CD14-positive monocyte (primary cell): ENCODE results near the gene NAA11. TPM values are rescaled to one million over a fixed set of nuclear protein-coding genes. Genes with fewer than 3 reads are reported as not detected.

Experiments used
- DNase-seq, 3 donors: peaks; one replicate each; pipeline ENCODE4 v3.0.0-alpha.2; 2011 to 2022
- H2AFZ ChIP-seq: 2 replicates; pipeline ENCODE4 v1.6.0; 2012; ENCODE audit warnings: mild to moderate bottlenecking, low read depth, low read length, inconsistent platforms; ENCODE audit not compliant: insufficient read depth, poor library complexity, severe bottlenecking
- H3K27ac ChIP-seq, 2 donors: 1 replicate in 1 of 2; 2 replicates in 1 of 2; pipeline ENCODE4 v1.5.1; 2012 to 2013; ENCODE audit warnings: low read length in 2 of 2, control low read depth in 1 of 2, inconsistent platforms in 1 of 2, low read depth in 1 of 2, mild to moderate bottlenecking in 1 of 2
- H3K27me3 ChIP-seq, 2 donors: one replicate each; pipeline versions ENCODE4 v1.6.0 to v1.6.1; 2011 to 2013; ENCODE audit warnings: low read length in 2 of 2; ENCODE audit not compliant: control insufficient read depth in 2 of 2, insufficient read depth in 2 of 2
- H3K36me3 ChIP-seq, 2 donors: replicated peaks in 1 of 2; 1 replicate in 1 of 2; 2 replicates in 1 of 2; pipeline versions ENCODE4 v1.5.1 to v1.6.1; 2012 to 2013; ENCODE audit warnings: low read length in 2 of 2, control low read depth in 1 of 2, inconsistent platforms in 1 of 2, mild to moderate bottlenecking in 1 of 2; ENCODE audit not compliant: insufficient read depth in 2 of 2, control insufficient read depth in 1 of 2
- H3K4me1 ChIP-seq, 2 donors: 1 replicate in 1 of 2; 2 replicates in 1 of 2; pipeline versions ENCODE4 v1.5.1 to v1.6.1; 2012 to 2013; ENCODE audit warnings: low read length in 2 of 2, control low read depth in 1 of 2, inconsistent platforms in 1 of 2, mild to moderate bottlenecking in 1 of 2, moderate library complexity in 1 of 2; ENCODE audit not compliant: insufficient read depth in 2 of 2, control insufficient read depth in 1 of 2
- H3K4me2 ChIP-seq: replicated peaks from 2 replicates; pipeline ENCODE3; 2012; ENCODE audit warnings: low read length, moderate library complexity, mild to moderate bottlenecking; ENCODE audit not compliant: poor library complexity, severe bottlenecking; ENCODE audit errors: extremely low read depth
- H3K4me3 ChIP-seq, 3 experiments: fragments of 200-600 bp in 1 of 3; sonication (generic) in 1 of 3; replicated peaks in 1 of 3; 1 replicate in 2 of 3; 2 replicates in 1 of 3; pipeline ENCODE4 v1.5.1; 2011 to 2013; ENCODE audit warnings: low read length in 3 of 3, mild to moderate bottlenecking in 3 of 3, control low read depth in 2 of 3, low read depth in 2 of 3, inconsistent platforms in 1 of 3, moderate library complexity in 1 of 3
- H3K79me2 ChIP-seq: 2 replicates; pipeline ENCODE4 v1.6.0; 2012; ENCODE audit warnings: mild to moderate bottlenecking, control low read depth, inconsistent platforms, low read length, moderate library complexity; ENCODE audit not compliant: insufficient read depth
- H3K9ac ChIP-seq: 2 replicates; pipeline ENCODE4 v1.6.0; 2017; ENCODE audit warnings: low read length, mild to moderate bottlenecking; ENCODE audit not compliant: insufficient read depth, poor library complexity, severe bottlenecking
- H3K9me3 ChIP-seq, 2 donors: replicated peaks in 1 of 2; 1 replicate in 1 of 2; 2 replicates in 1 of 2; pipeline versions ENCODE4 v1.5.1 to v1.6.1; 2012 to 2013; ENCODE audit warnings: low read length in 2 of 2, control low read depth in 1 of 2; ENCODE audit not compliant: control insufficient read depth in 1 of 2, insufficient read depth in 1 of 2
- H4K20me1 ChIP-seq: 2 replicates; pipeline ENCODE4 v1.6.0; 2012; ENCODE audit warnings: mild to moderate bottlenecking, low read length, control low read depth, moderate library complexity; ENCODE audit not compliant: insufficient read depth
- H3K27ac Mint-ChIP-seq, 7 donors: one replicate each; pipeline ENCODE4 v1.8.0; 2020; ENCODE audit warnings: mild to moderate bottlenecking in 7 of 7, mixed read lengths in 7 of 7, moderate library complexity in 6 of 7, inconsistent platforms in 2 of 7
- H3K27me3 Mint-ChIP-seq, 3 donors: one replicate each; pipeline ENCODE4 v1.8.0; 2021 to 2022; ENCODE audit warnings: low read depth in 3 of 3, mild to moderate bottlenecking in 3 of 3, mixed read lengths in 3 of 3, moderate library complexity in 3 of 3, inconsistent platforms in 1 of 3
- H3K36me3 Mint-ChIP-seq, 2 donors: one replicate each; pipeline ENCODE4 v1.8.0; 2020; ENCODE audit warnings: mixed read lengths in 2 of 2, inconsistent platforms in 1 of 2, mild to moderate bottlenecking in 1 of 2
- H3K4me1 Mint-ChIP-seq: one replicate; pipeline ENCODE4 v1.8.0; 2020; ENCODE audit warnings: mild to moderate bottlenecking, mixed read lengths
- H3K4me3 Mint-ChIP-seq, 2 donors: one replicate each; pipeline ENCODE4 v1.8.0; 2020; ENCODE audit warnings: mild to moderate bottlenecking in 2 of 2, mixed read lengths in 2 of 2, moderate library complexity in 1 of 2
- H3K9me3 Mint-ChIP-seq, 7 donors: one replicate each; pipeline ENCODE4 v1.8.0; 2020 to 2022; ENCODE audit warnings: mixed read lengths in 7 of 7, mild to moderate bottlenecking in 6 of 7, moderate library complexity in 6 of 7, inconsistent platforms in 2 of 7
- WGBS: methylation state at CpG from one replicate; pipeline ENCODE4 v1.1.5; 2013; ENCODE audit warnings: missing lambda C conversion rate; ENCODE audit not compliant: insufficient coverage; 5-methylcytosine and 5-hydroxymethylcytosine counted together
- intact Hi-C, 2 donors: fragments of 100-400 bp; cut with micrococcal nuclease; formaldehyde crosslinking; loops; one replicate each; pipeline versions ENCODE4 v1.15.0 to v1.15.1; 2023
- polyA plus RNA-seq, 3 donors: library from polyadenylated mRNA; depleted of rRNA in 1 of 3; unstranded in 2 of 3; stranded (reverse) in 1 of 3; fragments of 300-500 nt in 2 of 3; fragments of >200 nt in 1 of 3; fragmentation: Illumina TruSeq in 2 of 3; gene quantifications; 1 replicate in 2 of 3; 2 replicates in 1 of 3; pipeline ENCODE4 v1.2.3, GENCODE V29; 2012 to 2021
- TF ChIP-seq, protein P1 (sequence below): fragments of 200-600 bp; IDR thresholded peaks from one replicate; pipeline ENCODE4 v1.8.0; 2022; ENCODE audit warnings: antibody characterized with exemption, mild to moderate bottlenecking

The NAA11 gene
- polyA plus RNA-seq, 3 donors: not detected

DNA sequence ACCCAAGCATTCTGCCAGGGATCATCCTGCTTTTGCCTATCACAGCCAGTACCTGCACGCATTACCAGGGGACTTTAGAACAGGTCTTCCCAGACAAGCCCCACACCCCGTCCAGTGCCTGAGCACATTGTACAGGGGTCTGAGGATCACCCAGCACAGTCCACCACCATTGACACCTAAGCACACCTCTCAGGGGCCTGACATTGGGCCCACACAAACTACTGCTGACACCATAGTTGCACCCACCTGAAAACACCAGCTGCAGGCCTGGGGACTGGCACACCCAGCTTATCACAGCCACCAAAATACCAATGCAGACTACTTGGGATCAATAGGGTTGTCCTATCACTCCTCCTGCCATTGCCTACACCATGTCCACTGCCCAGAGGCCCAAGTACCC, 14.7 kb upstream of the NAA11 start:
- Histone ChIP-seq H3K79me2 (no peaks in the 10 kb centered on the region), H4K20me1 (no peaks in the 10 kb centered on the region), H3K4me2 (no peak overlapping the region), H3K27ac (no peak overlapping the region), H3K36me3 (no peaks in the 10 kb centered on the region), H3K4me1 (no peaks in the 10 kb centered on the region), H3K4me3 (no peak overlapping the region), H3K9ac (no peak overlapping the region), H3K27me3 (no peaks in the 10 kb centered on the region), H2AFZ (no peak overlapping the region), H3K9me3 (peaks cover 14% of the 10 kb centered on the region in 2 donors)
- no peak overlapping the region for H3K27ac Mint-ChIP-seq
- WGBS: 100% methylated on average over 1 of the region's 2 CpGs
- H3K9me3 Mint-ChIP-seq: peaks cover 7 to 22% (median 16%) of the 10 kb centered on the region in 7 donors
- H3K4me1 Mint-ChIP-seq: no peaks in the 10 kb centered on the region
- intact Hi-C loops: no loop called here
- H3K36me3 Mint-ChIP-seq: no peaks in the 10 kb centered on the region
- DNase-seq: no peak
- H3K27me3 Mint-ChIP-seq: peaks cover 0 to 6% (median 1%) of the 10 kb centered on the region in 3 donors
- no peak overlapping the region for H3K4me3 Mint-ChIP-seq
- TF ChIP-seq, protein P1, sequence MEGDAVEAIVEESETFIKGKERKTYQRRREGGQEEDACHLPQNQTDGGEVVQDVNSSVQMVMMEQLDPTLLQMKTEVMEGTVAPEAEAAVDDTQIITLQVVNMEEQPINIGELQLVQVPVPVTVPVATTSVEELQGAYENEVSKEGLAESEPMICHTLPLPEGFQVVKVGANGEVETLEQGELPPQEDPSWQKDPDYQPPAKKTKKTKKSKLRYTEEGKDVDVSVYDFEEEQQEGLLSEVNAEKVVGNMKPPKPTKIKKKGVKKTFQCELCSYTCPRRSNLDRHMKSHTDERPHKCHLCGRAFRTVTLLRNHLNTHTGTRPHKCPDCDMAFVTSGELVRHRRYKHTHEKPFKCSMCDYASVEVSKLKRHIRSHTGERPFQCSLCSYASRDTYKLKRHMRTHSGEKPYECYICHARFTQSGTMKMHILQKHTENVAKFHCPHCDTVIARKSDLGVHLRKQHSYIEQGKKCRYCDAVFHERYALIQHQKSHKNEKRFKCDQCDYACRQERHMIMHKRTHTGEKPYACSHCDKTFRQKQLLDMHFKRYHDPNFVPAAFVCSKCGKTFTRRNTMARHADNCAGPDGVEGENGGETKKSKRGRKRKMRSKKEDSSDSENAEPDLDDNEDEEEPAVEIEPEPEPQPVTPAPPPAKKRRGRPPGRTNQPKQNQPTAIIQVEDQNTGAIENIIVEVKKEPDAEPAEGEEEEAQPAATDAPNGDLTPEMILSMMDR: no peak

DNA sequence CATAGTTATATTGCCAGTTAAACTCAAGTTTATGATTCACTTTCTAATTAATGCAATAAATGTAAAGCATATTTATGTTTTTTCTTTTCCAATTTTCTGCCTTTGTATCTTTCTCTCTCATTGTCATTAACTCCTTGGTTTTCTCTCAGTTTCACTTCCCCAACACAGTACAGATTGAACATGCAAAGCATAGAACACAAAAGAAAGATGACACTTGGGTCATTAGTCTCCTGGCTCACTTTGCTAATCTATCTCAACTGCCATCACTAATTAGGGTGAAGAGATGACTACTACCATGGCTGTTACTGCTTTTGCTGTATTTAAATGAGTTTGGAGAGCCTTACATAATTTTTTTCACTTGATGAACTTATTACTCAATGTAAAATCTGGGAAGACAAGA, 12.3 kb upstream of the NAA11 start:
- Histone ChIP-seq H3K27ac (no peak overlapping the region), H3K4me2 (no peak overlapping the region), H4K20me1 (no peaks in the 10 kb centered on the region), H3K79me2 (no peaks in the 10 kb centered on the region), H2AFZ (no peak overlapping the region), H3K9ac (no peak overlapping the region), H3K4me3 (no peak overlapping the region), H3K9me3 (peaks cover 14% of the 10 kb centered on the region in 2 donors), H3K4me1 (no peaks in the 10 kb centered on the region), H3K27me3 (no peaks in the 10 kb centered on the region), H3K36me3 (no peaks in the 10 kb centered on the region)
- no peak for DNase-seq
- Mint-ChIP-seq H3K4me3 (no peak overlapping the region), H3K27ac (no peak overlapping the region), H3K27me3 (peaks cover 0 to 6% (median 1%) of the 10 kb centered on the region in 3 donors), H3K4me1 (no peaks in the 10 kb centered on the region), H3K36me3 (no peaks in the 10 kb centered on the region), H3K9me3 (peaks cover 4 to 22% (median 14%) of the 10 kb centered on the region in 7 donors)
- intact Hi-C loops: no loop called here
- TF ChIP-seq, protein P1: no peak
